GM12873 (cell line): ENCODE data around the gene DCBLD2.

Experiments used
- CTCF ChIP-seq: IDR thresholded peaks from 2 replicates; pipeline ENCODE4 v1.5.1; 2012; ENCODE audit warnings: low read depth, mild to moderate bottlenecking, moderate library complexity, low read length, control low read depth; ENCODE audit not compliant: insufficient read depth; ENCODE audit errors: missing control alignments

Gene DCBLD2

DNA sequence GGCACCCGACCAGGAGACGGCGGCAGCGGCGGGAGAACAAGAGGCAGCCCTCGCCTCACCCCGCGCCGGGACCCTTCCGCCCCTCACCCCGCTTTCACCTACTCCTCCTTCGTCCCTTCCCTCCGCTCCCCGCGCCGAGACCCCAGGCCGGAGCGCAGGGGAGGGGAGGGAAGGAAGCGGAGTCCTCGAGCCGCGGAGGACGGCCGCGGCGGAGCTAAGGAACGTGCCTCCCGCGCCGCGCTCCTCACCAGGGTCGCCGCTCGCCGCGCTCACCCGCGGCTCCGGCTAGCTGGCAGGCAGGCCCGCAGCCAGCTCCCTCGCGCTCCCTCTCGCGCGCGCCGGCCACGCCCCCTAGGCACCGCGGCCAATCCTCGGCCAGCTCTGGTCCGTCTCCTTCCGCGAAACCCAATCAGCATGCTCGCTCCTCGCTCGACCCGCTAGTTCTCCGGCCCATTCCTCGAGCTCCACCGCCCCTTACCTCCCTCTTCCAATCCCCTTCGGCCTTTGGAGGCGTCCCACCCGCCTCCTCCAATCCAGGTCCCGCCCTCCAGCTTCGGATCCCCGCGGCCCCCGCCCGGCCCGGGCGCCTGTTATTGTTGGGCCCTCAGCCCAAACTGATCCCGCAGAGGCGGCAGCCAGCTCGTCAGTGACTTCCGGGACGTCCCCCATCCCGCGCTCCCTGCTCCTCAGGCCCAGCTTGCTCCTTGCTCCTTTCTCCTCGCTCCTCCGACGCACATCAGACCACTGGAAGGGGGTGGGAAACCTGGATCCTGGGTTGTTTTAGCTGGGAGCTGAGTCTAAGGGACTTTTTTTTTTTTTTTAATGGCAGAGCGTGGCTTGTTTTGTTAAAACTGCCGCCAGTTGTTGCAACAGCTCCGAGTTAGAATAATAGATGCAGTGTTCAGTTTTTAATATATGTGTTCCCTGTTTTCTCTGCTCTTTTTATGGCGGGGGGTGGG is at the start of gene DCBLD2:
TSS of gene DCBLD2 (minus strand) at position 304 of the 959 bp plus-strand sequence. CDS start 369 bp downstream, outside the sequence.
- no peak for TF ChIP-seq CTCF

GRCh38 chr3:98945666-98946065 is 44.2 kb upstream of the DCBLD2 start:
- TF ChIP-seq CTCF, result no peak

- no peak for TF ChIP-seq CTCF
These were observed 43.6 kb upstream of the DCBLD2 start for GRCh38 chr3:98945101-98945524.

GRCh38 chr3:98930413-98930812 is 28.9 kb upstream of the DCBLD2 start:
- no peak for TF ChIP-seq CTCF

DNA sequence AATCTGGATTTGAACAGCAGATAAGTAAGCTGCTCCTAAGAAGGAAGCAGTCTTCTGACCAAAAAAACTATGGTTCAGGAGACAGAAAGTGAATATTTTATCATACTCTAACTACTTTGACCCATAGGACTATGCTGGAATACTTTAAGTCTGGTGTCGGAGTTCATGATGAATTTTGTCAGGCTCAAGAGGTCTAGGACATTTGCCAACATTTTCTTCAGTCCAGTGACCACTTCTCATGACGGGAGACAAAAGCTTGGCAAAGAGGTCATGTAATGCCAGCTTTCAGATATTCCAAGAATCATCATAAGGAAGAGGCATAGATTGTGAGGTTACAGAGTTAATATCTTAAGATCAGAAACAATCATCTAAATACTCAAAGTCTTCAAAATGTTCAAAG is 20.5 kb upstream of the DCBLD2 start:
- no peak for TF ChIP-seq CTCF

GRCh38 chr3:98920166-98920565 is 18.7 kb upstream of the DCBLD2 start:
- TF ChIP-seq CTCF, result no peak

- no peak for TF ChIP-seq CTCF
These were observed 17.1 kb upstream of the DCBLD2 start for GRCh38 chr3:98918586-98918985.
